DND-41 (cell line): ENCODE results near the gene CPNE4.

ENCODE experiments used
- CTCF ChIP-seq: IDR thresholded peaks from 2 replicates; pipeline ENCODE4 v1.5.1; 2012; ENCODE audit warnings: borderline replicate concordance, low read length, moderate library complexity, mild to moderate bottlenecking; ENCODE audit not compliant: poor library complexity, severe bottlenecking; ENCODE audit errors: extremely low read depth
- EZH2 ChIP-seq: IDR thresholded peaks from 3 replicates; pipeline ENCODE4 v1.6.1; 2012; ENCODE audit warnings: borderline replicate concordance, low read depth, mild to moderate bottlenecking, moderate library complexity, low read length, inconsistent platforms; ENCODE audit not compliant: severe bottlenecking

GRCh38 chr3:131713416-131714123 is 321.2 kb downstream of the CPNE4 start:
- no peak for TF ChIP-seq CTCF
- TF ChIP-seq EZH2, result no peak
